ENCODE measurements around the gene PFN3. TPM values are rescaled to one million over a fixed set of nuclear protein-coding genes. Genes with fewer than 3 reads are reported as not detected.

Gene PFN3
- total RNA-seq, 1 experiment from 2014 or later, result 0.48 TPM

GRCh38 chr5:177425196-177425800, 24.8 kb upstream of the PFN3 start (continued):
- TF ChIP-seq AFF4 (CRISPR knock-in tag; IDR thresholded peaks at IDR 0.05; ENCODE audit: borderline replicate concordance) (no peak), GTF2I (CRISPR knock-in tag; conservative IDR thresholded peaks at IDR 0.05) (no peak), JAZF1 (CRISPR knock-in tag; IDR thresholded peaks at IDR 0.05) (no peak), ZNF121 (CRISPR knock-in tag; IDR thresholded peaks at IDR 0.05) (no peak), ARID4B (CRISPR knock-in tag; IDR thresholded peaks at IDR 0.05; ENCODE audit: borderline replicate concordance) (no peak), E2F4 (CRISPR knock-in tag; IDR thresholded peaks at IDR 0.05; ENCODE audit: borderline replicate concordance, low read depth) (no peak)

GRCh38 chr5:177423671-177424070, 23.2 kb upstream of the PFN3 start:
- no peak for ATAC-seq
- ChIA-PET POLR2A (no interaction called here), CTCF (interaction anchor here (0.6 to 9.4 kb wide), 7 partner anchors 21 to 57 kb away, joined by 3 to 95 read pairs (median 3); partner anchors contain the start of gene PFN3)
- Mint-ChIP-seq H3K27ac (no peak overlapping the region), H3K27me3 (ENCODE audit: low read depth) (peaks cover 5% of the 10 kb centered on the region), H3K9me3 (no peaks in the 10 kb centered on the region), H3K4me3 (no peak overlapping the region), H3K36me3 (no peaks in the 10 kb centered on the region), H3K4me1 (peaks cover 12% of the 10 kb centered on the region)
- DNase-seq (ENCODE audit: low spot score), result no peak
- TF ChIP-seq FOXK1 (CRISPR knock-in tag; IDR thresholded peaks at IDR 0.05) (no peak), ZNF263 (CRISPR knock-in tag; IDR thresholded peaks at IDR 0.05; ENCODE audit: low read depth) (no peak), SMAD3 (CRISPR knock-in tag; IDR thresholded peaks at IDR 0.05; ENCODE audit: borderline replicate concordance) (no peak), PRDM15 (CRISPR knock-in tag; IDR thresholded peaks at IDR 0.05) (no peak), OVOL2 (CRISPR knock-in tag; IDR thresholded peaks at IDR 0.05; ENCODE audit: borderline replicate concordance) (no peak), ZNF219 (CRISPR knock-in tag; IDR thresholded peaks at IDR 0.05; ENCODE audit: borderline replicate concordance) (no peak), ZNF232 (CRISPR knock-in tag; IDR thresholded peaks at IDR 0.05) (no peak), EMX1 (CRISPR knock-in tag; IDR thresholded peaks at IDR 0.05) (no peak), SP1 (CRISPR knock-in tag; conservative IDR thresholded peaks at IDR 0.05) (no peak), JUN (CRISPR knock-in tag; IDR thresholded peaks at IDR 0.05) (no peak), RELA (CRISPR knock-in tag; IDR thresholded peaks at IDR 0.05; ENCODE audit: borderline replicate concordance) (no peak), USF2 (CRISPR knock-in tag; IDR thresholded peaks at IDR 0.05) (no peak), SOX15 (CRISPR knock-in tag; IDR thresholded peaks at IDR 0.05) (no peak), ZNF425 (CRISPR knock-in tag; conservative IDR thresholded peaks at IDR 0.05) (no peak)
